Motor neuron (in vitro differentiated cells): ENCODE results near the gene KCNH2. TPM values are rescaled to one million over a fixed set of nuclear protein-coding genes. Genes with fewer than 3 reads are reported as not detected.

Experiments used
- ATAC-seq, 8 experiments: fragments of 200-7000 bp; cut with Tn5 transposase; replicated peaks in 6 of 8; 2 replicates each; pipeline ENCODE4 v1.8.0; 2021; ENCODE audit warnings: mild to moderate bottlenecking in 8 of 8, moderate library complexity in 8 of 8
- H3K27ac ChIP-seq, 2 donors: fragments of 250-450 bp; sonication (Bioruptor Pico); 2 replicates each; pipeline ENCODE4 v1.9.0; 2021; ENCODE audit warnings: antibody characterized with exemption in 2 of 2, mild to moderate bottlenecking in 2 of 2, moderate library complexity in 1 of 2
- H3K4me1 ChIP-seq, 2 donors: fragments of 250-450 bp; sonication (Bioruptor Pico); replicated peaks in 1 of 2; 2 replicates each; pipeline ENCODE4 v1.6.1; 2021; ENCODE audit warnings: antibody characterized with exemption in 2 of 2, mild to moderate bottlenecking in 2 of 2, moderate library complexity in 1 of 2
- H3K4me3 ChIP-seq, 5 donors: fragments of 250-450 bp; sonication (Bioruptor Pico); 2 replicates each; pipeline ENCODE4 v1.9.0; 2021; ENCODE audit warnings: antibody characterized with exemption in 5 of 5, mild to moderate bottlenecking in 5 of 5, moderate library complexity in 4 of 5
- whole genome bisulfite sequencing, 10 experiments: fragments of 450-650 bp; shearing (Covaris generic); methylation state at CpG; one replicate each; pipeline ENCODE4 v1.0.0; 2022; 5-methylcytosine and 5-hydroxymethylcytosine counted together
- in situ Hi-C, 9 experiments: fragments of 400-800 bp; cut with MboI; loops; one replicate each; pipeline ENCODE4 v1.15.0; 2021; ENCODE audit warnings: low sequenced_read_pairs in 9 of 9, low pct_unique_long_range_greater_than_20kb in 2 of 9; ENCODE audit not compliant: unreplicated experiment in 9 of 9
- total RNA-seq, 8 experiments: library from RNA; unstranded; fragments of 300-600 nt; gene quantifications; 2 replicates each; pipeline versions ENCODE4 v1.2.3 to v1.2.4, GENCODE V29; 2022

Gene KCNH2
- total RNA-seq, 8 experiments from 2014 or later = 0.38 to 38.5 (median 20.9) TPM

GRCh38 chr7:150988230-150989226, 10.4 kb upstream of the KCNH2 start:
- 0 to 89% (median 46%) methylated on average over 1 to 11 of the region's 31 CpGs; no CpG with 5 or more reads in 2 of the 10 experiments for WGBS, 10 experiments
- ATAC-seq = peak; percentile 75 to 89 (median 86)
- H3K4me1 ChIP-seq = peaks cover 31 to 47% of the 10 kb centered on the region in 2 donors
- peak overlapping the region; percentile 15 to 77 for H3K27ac ChIP-seq
- H3K4me3 ChIP-seq = peak overlapping the region in 1 of 5 donors; percentile 1
- in situ Hi-C loops = loop anchor here in 7 of 9 experiments (10.0 to 25.0 kb wide), 4 partner anchors 84 to 576 kb away; a partner anchor contains a TSS

GRCh38 chr7:150986556-150986955, 8.4 kb upstream of the KCNH2 start:
- WGBS, 10 experiments = 0 to 73% methylated on average over 1 to 3 of the region's 5 CpGs; no CpG with 5 or more reads in 8 of the 10 experiments
- no peak for ATAC-seq
- no peak overlapping the region for H3K4me3 ChIP-seq
- H3K4me1 ChIP-seq = peaks cover 25 to 32% of the 10 kb centered on the region in 2 donors
- no peak overlapping the region for H3K27ac ChIP-seq
- in situ Hi-C loops = loop anchor here in 7 of 9 experiments (10.0 to 25.0 kb wide), 4 partner anchors 82 to 574 kb away; a partner anchor contains a TSS

- no peak overlapping the region for H3K4me3 ChIP-seq
- WGBS, 10 experiments = 0 to 20% (median 4%) methylated on average over 2 to 12 of the region's 16 CpGs; no CpG with 5 or more reads in 4 of the 10 experiments
- ATAC-seq = peak in 7 of 8 experiments; percentile 9 to 65 (median 21)
Measured at GRCh38 chr7:150986099-150986512, 8.0 kb upstream of the KCNH2 start.

GRCh38 chr7:150983893-150984368, 5.8 kb upstream of the KCNH2 start:
- WGBS, 10 experiments = 0 to 40% (median 6%) methylated on average over 1 to 2 of the region's 2 CpGs; no CpG with 5 or more reads in 3 of the 10 experiments
- peaks cover 38 to 43% of the 10 kb centered on the region in 2 donors for H3K4me1 ChIP-seq
- in situ Hi-C loops = loop anchor here in 7 of 9 experiments (10.0 to 25.0 kb wide), 4 partner anchors 79 to 572 kb away; a partner anchor contains a TSS
- no peak overlapping the region for H3K4me3 ChIP-seq
- ATAC-seq = no peak
- H3K27ac ChIP-seq = no peak overlapping the region

More at GRCh38 chr7:150986099-150986512, 8.0 kb upstream of the KCNH2 start:
- Histone ChIP-seq H3K27ac (no peak overlapping the region), H3K4me1 (peaks cover 25 to 33% of the 10 kb centered on the region in 2 donors)
- in situ Hi-C loops = loop anchor here in 7 of 9 experiments (10.0 to 25.0 kb wide), 4 partner anchors 81 to 574 kb away; a partner anchor contains a TSS

DNA sequence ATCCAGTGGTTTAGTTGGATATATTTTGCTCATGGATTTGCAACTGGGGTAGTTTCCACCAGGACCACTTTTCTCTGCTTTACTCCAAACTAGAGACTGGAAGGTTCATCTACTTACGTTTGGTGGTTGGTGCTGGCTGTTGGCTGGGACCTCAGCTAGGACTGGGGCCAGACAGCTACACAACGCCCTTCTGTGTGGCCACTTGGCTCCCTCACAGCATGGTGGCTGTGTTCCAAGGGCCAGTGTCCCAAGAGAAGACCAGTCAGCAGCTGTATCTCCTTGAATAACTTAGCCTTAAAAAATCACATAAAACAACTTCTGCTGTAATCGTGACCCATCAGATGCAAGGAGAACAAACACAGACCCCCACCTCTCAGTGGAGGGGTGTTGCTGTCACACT, 4.2 kb upstream of the KCNH2 start:
- in situ Hi-C loops = loop anchor here in 7 of 9 experiments (10.0 to 25.0 kb wide), 4 partner anchors 78 to 570 kb away; a partner anchor contains a TSS
- H3K27ac ChIP-seq = no peak overlapping the region
- WGBS, 10 experiments = 0 to 55% (median 25%) methylated on average over 1 to 3 of the region's 3 CpGs; no CpG with 5 or more reads in 6 of the 10 experiments
- no peak overlapping the region for H3K4me3 ChIP-seq
- no peak for ATAC-seq
- H3K4me1 ChIP-seq = peaks cover 23 to 31% of the 10 kb centered on the region in 2 donors

DNA sequence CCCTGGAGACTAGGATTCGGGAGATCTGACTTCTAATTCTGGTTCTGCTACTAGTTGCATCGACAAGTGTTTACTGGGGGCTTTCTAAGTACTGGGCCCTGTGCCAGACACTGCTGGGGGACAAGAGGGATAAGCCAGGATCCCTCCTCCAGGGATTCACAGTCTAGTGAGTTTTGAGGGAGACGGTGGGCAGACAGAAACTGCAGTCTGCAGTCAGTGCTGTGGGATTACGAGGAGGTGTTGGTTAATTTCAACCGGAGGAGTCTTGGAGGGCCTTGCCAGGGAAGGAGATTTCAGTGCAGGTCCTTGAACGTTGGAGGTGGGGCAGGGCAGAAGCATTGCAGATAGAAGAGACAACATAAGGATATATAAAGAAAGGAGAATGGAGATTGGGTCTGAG, 3.5 kb upstream of the KCNH2 start:
- H3K4me3 ChIP-seq = no peak overlapping the region
- 0 to 100% (median 66%) methylated on average over 1 to 6 of the region's 6 CpGs; no CpG with 5 or more reads in 3 of the 10 experiments for WGBS, 10 experiments
- no peak for ATAC-seq
- in situ Hi-C loops = loop anchor here in 7 of 9 experiments (10.0 to 25.0 kb wide), 4 partner anchors 77 to 569 kb away; a partner anchor contains a TSS
- H3K27ac ChIP-seq = no peak overlapping the region
- peaks cover 25 to 36% of the 10 kb centered on the region in 2 donors for H3K4me1 ChIP-seq

GRCh38 chr7:150980663-150981062, 2.5 kb upstream of the KCNH2 start:
- ATAC-seq = no peak
- Histone ChIP-seq H3K4me1 (peaks cover 31 to 36% of the 10 kb centered on the region in 2 donors), H3K27ac (peak overlapping the region; percentile 92 to 93), H3K4me3 (no peak overlapping the region)
- in situ Hi-C loops = loop anchor here in 7 of 9 experiments (10.0 to 25.0 kb wide), 4 partner anchors 76 to 568 kb away; a partner anchor contains a TSS
- WGBS, 10 experiments = 20 to 60% (median 38%) methylated on average over 1 to 2 of the region's 2 CpGs; no CpG with 5 or more reads in 6 of the 10 experiments

GRCh38 chr7:150979713-150980390, 1.7 kb upstream of the KCNH2 start:
- H3K27ac ChIP-seq = peak overlapping the region; percentile 92 to 93
- H3K4me3 ChIP-seq = peak overlapping the region; percentile 57 to 99 (median 75)
- H3K4me1 ChIP-seq = peaks cover 37 to 42% of the 10 kb centered on the region in 2 donors
- 20% methylated on average over 1 of the region's 7 CpGs; no CpG with 5 or more reads in 9 of the 10 experiments for WGBS, 10 experiments
- in situ Hi-C loops = loop anchor here in 7 of 9 experiments (10.0 to 25.0 kb wide), 4 partner anchors 75 to 568 kb away; a partner anchor contains a TSS
- peak in 6 of 8 experiments; percentile 1 to 15 (median 10) for ATAC-seq

DNA sequence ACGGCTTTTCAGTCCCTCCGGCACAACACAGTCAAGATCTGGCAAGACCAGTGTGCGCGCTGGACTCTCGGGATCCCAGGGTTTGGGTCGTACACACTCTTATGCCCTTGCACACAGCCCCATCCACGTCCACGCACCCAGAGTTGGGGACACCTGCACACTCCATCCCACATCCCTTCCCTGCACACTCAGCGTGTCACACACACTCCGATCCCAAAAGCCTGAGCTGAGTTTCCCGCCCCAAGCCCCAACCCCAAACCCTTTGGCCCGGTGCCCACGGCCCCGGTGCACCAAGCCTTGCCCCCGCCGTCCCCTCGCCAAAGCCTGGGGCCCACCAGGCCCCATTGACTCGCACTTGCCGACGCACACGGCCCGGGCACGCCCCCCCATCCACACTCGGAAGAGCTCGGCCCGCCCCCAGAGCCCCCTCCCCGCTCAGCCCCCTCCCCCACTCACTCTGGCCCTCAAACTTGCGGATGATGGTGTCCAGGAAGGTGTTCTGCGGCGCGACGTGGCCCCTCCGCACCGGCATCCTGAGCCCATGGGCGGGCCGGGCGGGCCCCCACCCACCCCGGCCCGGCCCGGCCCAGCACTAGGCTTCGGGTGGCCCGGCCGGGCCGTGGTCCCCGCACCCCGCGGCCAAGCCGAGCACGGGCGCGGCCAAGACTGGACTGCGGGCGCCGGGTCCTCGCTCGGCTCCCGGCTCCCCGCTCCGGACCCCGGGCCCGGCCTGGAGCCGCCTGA, 567 bp downstream of the KCNH2 start:
- in situ Hi-C loops = loop anchor here in 5 of 9 experiments (25.0 kb wide), 2 partner anchors 190 to 565 kb away; a partner anchor contains a TSS
- peak overlapping the region; percentile 57 to 99 (median 75) for H3K4me3 ChIP-seq
- peak in 5 of 8 experiments; percentile 0 to 5 (median 1) for ATAC-seq
- peak overlapping the region; percentile 90 to 93 for H3K27ac ChIP-seq
- 0 to 20% (median 8%) methylated on average over 2 to 5 of the region's 62 CpGs; no CpG with 5 or more reads in 6 of the 10 experiments for WGBS, 10 experiments
- peaks cover 42% of the 10 kb centered on the region in 2 donors for H3K4me1 ChIP-seq

GRCh38 chr7:150976529-150977381, 1.4 kb downstream of the KCNH2 start:
- 0 to 80% (median 17%) methylated on average over 1 to 5 of the region's 13 CpGs; no CpG with 5 or more reads in 5 of the 10 experiments for WGBS, 10 experiments
- Histone ChIP-seq H3K4me3 (peak overlapping the region; percentile 57 to 99 (median 75)), H3K4me1 (peaks cover 49 to 50% of the 10 kb centered on the region in 2 donors), H3K27ac (peak overlapping the region; percentile 90 to 93)
- peak in 5 of 8 experiments; percentile 3 to 16 (median 12) for ATAC-seq
- in situ Hi-C loops = loop anchor here in 5 of 9 experiments (25.0 kb wide), 2 partner anchors 189 to 564 kb away; a partner anchor contains a TSS
